Measurements from ENCODE around the gene DCXR. TPM values are rescaled to one million over a fixed set of nuclear protein-coding genes. Genes with fewer than 3 reads are reported as not detected.

The DCXR gene
- total and polyA plus RNA-seq, 10 of the 15 experiments (the other 5 are each of a cell fraction or from before 2014, with no cell fraction given), result 12.3 to 139 (median 88.9) TPM

DNA sequence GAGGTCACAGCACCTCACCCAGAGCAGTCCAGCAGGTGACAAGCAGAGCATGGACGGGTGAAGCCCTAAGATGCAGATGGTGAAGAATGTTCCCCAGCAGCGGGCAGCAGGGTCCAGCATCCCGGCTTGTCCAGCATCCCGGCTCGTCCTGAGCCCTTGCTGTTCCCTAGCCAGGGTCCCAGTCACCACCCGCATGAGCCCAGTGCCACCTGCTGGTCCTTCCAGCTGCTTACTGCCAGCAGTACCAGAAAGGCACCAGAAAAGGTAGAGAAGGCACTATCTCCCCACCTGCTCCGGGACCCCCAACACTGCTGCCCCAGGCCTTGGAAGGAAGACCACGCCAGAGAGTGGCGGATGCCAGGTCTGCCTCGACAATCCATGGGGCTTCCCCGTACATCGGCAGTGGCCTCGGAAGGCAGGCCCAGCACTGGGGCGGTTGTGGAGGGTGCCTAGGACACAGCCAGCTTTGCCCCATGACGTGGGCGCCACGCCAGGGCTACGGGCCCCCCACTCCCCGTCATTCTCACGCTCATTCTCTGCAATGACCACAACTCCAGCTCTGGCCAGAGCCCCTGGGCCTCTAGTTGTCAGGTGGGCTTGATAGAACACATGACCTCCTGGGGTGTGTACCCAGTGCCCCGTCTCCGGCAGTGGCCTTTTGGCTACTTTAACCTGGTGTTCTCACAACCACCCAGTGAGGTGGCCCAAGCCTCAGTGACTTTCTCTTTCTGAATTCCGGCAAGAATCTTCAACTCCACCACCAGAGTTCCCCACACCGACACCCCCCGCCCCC, 16.2 kb downstream of the DCXR start (continued):
- TF ChIP-seq, protein P1, sequence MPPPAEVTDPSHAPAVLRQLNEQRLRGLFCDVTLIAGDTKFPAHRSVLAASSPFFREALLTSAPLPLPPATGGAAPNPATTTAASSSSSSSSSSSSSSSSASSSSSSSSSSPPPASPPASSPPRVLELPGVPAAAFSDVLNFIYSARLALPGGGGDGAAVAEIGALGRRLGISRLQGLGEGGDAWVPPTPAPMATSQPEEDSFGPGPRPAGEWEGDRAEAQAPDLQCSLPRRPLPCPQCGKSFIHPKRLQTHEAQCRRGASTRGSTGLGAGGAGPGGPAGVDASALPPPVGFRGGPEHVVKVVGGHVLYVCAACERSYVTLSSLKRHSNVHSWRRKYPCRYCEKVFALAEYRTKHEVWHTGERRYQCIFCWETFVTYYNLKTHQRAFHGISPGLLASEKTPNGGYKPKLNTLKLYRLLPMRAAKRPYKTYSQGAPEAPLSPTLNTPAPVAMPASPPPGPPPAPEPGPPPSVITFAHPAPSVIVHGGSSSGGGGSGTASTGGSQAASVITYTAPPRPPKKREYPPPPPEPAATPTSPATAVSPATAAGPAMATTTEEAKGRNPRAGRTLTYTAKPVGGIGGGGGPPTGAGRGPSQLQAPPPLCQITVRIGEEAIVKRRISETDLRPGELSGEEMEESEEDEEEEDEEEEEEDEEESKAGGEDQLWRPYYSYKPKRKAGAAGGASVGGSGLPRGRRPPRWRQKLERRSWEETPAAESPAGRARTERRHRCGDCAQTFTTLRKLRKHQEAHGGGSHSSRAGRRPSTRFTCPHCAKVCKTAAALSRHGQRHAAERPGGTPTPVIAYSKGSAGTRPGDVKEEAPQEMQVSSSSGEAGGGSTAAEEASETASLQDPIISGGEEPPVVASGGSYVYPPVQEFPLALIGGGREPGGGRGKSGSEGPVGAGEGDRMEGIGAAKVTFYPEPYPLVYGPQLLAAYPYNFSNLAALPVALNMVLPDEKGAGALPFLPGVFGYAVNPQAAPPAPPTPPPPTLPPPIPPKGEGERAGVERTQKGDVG (CRISPR knock-in tag; IDR thresholded peaks at IDR 0.05), result no peak
- no peak for TF ChIP-seq CBX3 (IDR thresholded peaks at IDR 0.05; ENCODE audit: borderline replicate concordance, low read depth)
- peak; percentile 34; the same call in 1 of the 2 replicates for TF ChIP-seq NR2F1 (conservative IDR thresholded peaks at IDR 0.05)
- no peak for TF ChIP-seq STAT3 (IDR thresholded peaks at IDR 0.05; ENCODE audit: low read depth, low read length)
- TF ChIP-seq GATAD2B (conservative IDR thresholded peaks at IDR 0.05; ENCODE audit: low read depth), result peak; percentile 56; the same call in 1 of the 2 replicates
- peak; percentile 87 for TF ChIP-seq RAD21 (IDR thresholded peaks at IDR 0.05; ENCODE audit: insufficient read depth, low read depth, low read length)
- TF ChIP-seq SMAD5 (IDR thresholded peaks at IDR 0.05; ENCODE audit: low read depth), result no peak
- no peak for TF ChIP-seq CREM (IDR thresholded peaks at IDR 0.05; ENCODE audit: low read depth)
- no peak for TF ChIP-seq WRNIP1 (IDR thresholded peaks at IDR 0.05; ENCODE audit: borderline replicate concordance, low read depth, low read length)
- TF ChIP-seq, protein P2, sequence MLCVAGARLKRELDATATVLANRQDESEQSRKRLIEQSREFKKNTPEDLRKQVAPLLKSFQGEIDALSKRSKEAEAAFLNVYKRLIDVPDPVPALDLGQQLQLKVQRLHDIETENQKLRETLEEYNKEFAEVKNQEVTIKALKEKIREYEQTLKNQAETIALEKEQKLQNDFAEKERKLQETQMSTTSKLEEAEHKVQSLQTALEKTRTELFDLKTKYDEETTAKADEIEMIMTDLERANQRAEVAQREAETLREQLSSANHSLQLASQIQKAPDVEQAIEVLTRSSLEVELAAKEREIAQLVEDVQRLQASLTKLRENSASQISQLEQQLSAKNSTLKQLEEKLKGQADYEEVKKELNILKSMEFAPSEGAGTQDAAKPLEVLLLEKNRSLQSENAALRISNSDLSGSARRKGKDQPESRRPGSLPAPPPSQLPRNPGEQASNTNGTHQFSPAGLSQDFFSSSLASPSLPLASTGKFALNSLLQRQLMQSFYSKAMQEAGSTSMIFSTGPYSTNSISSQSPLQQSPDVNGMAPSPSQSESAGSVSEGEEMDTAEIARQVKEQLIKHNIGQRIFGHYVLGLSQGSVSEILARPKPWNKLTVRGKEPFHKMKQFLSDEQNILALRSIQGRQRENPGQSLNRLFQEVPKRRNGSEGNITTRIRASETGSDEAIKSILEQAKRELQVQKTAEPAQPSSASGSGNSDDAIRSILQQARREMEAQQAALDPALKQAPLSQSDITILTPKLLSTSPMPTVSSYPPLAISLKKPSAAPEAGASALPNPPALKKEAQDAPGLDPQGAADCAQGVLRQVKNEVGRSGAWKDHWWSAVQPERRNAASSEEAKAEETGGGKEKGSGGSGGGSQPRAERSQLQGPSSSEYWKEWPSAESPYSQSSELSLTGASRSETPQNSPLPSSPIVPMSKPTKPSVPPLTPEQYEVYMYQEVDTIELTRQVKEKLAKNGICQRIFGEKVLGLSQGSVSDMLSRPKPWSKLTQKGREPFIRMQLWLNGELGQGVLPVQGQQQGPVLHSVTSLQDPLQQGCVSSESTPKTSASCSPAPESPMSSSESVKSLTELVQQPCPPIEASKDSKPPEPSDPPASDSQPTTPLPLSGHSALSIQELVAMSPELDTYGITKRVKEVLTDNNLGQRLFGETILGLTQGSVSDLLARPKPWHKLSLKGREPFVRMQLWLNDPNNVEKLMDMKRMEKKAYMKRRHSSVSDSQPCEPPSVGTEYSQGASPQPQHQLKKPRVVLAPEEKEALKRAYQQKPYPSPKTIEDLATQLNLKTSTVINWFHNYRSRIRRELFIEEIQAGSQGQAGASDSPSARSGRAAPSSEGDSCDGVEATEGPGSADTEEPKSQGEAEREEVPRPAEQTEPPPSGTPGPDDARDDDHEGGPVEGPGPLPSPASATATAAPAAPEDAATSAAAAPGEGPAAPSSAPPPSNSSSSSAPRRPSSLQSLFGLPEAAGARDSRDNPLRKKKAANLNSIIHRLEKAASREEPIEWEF (IDR thresholded peaks at IDR 0.05; ENCODE audit: insufficient replicate concordance, low read depth, low read length), result no peak
- TF ChIP-seq, protein P3, sequence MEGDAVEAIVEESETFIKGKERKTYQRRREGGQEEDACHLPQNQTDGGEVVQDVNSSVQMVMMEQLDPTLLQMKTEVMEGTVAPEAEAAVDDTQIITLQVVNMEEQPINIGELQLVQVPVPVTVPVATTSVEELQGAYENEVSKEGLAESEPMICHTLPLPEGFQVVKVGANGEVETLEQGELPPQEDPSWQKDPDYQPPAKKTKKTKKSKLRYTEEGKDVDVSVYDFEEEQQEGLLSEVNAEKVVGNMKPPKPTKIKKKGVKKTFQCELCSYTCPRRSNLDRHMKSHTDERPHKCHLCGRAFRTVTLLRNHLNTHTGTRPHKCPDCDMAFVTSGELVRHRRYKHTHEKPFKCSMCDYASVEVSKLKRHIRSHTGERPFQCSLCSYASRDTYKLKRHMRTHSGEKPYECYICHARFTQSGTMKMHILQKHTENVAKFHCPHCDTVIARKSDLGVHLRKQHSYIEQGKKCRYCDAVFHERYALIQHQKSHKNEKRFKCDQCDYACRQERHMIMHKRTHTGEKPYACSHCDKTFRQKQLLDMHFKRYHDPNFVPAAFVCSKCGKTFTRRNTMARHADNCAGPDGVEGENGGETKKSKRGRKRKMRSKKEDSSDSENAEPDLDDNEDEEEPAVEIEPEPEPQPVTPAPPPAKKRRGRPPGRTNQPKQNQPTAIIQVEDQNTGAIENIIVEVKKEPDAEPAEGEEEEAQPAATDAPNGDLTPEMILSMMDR (IDR thresholded peaks at IDR 0.05 in 2 of 3, conservative IDR thresholded peaks at IDR 0.05 in 1 of 3; ENCODE audit: control insufficient read depth in 2 of 3, extremely low read depth in 1 of 3, insufficient read depth in 1 of 3, low read depth in 3 of 3, low read length in 3 of 3), result peak; percentile 71 to 87 (median 86)
- no peak for TF ChIP-seq CHD2 (IDR thresholded peaks at IDR 0.05; ENCODE audit: borderline replicate concordance, low read depth, low read length)
- TF ChIP-seq BRCA1 (IDR thresholded peaks at IDR 0.05; ENCODE audit: low read depth, low read length), result no peak
- no peak for TF ChIP-seq NR2C2 (IDR thresholded peaks at IDR 0.05; ENCODE audit: borderline replicate concordance, control insufficient read depth, insufficient read length, low read depth)
- TF ChIP-seq NFIC (IDR thresholded peaks at IDR 0.05; ENCODE audit: low read depth, low read length), result no peak
